DMS 273 treated with DMSO at 0.1 percent for 48 hours (cell line): ENCODE data around the gene DOCK6.
"Not testable (repeated sequence)": the region's sequence is repeated elsewhere in the genome, so short reads cannot be mapped to it uniquely, and the experiment has no call there.

ENCODE experiments used
- DNase-seq: peaks from one replicate; lab custom pipeline; 2025; lab: John Stamatoyannopoulos, UW

DOCK6 gene

DNA sequence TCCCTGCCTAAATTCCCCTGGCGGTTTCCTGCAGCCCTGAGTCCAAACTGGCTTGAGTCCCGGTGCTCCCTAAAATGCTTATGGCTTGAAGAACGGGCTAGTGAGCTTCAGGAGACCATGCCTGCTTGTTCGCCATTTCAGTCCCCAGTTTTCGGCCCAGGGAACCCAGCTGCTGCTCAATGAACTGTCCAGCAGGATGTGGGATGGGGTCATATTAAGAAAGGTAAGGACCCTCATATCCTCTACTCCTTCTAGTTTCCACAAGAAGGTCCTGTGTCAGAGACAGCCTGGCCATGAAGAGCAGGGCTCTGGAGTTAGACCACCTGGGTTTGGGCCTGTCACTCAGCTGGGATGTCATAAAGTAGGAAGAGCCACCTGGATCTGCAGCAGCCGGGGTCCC is 89.7 kb downstream of the DOCK6 start:
- no peak for DNase-seq

DNA sequence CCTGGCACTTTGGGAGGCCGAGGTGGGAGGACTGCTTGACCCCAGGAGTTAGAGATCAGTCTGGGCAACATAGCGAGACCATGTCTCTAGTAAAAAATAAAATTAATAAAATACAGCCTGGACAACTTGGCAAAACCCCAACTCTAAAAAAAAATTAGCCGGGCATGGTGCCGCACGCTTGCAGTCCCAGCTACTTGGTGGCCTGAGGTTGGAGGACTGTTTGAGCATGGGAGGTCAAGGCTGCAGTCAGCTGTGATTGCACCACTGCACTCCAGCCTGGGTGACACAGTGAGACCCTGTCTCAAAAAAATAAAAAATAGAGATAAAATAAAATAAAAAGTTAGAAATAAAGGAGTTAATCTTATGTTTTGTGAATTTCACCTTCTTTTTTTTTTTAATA is 91.2 kb downstream of the DOCK6 start:
- no peak for DNase-seq

DNA sequence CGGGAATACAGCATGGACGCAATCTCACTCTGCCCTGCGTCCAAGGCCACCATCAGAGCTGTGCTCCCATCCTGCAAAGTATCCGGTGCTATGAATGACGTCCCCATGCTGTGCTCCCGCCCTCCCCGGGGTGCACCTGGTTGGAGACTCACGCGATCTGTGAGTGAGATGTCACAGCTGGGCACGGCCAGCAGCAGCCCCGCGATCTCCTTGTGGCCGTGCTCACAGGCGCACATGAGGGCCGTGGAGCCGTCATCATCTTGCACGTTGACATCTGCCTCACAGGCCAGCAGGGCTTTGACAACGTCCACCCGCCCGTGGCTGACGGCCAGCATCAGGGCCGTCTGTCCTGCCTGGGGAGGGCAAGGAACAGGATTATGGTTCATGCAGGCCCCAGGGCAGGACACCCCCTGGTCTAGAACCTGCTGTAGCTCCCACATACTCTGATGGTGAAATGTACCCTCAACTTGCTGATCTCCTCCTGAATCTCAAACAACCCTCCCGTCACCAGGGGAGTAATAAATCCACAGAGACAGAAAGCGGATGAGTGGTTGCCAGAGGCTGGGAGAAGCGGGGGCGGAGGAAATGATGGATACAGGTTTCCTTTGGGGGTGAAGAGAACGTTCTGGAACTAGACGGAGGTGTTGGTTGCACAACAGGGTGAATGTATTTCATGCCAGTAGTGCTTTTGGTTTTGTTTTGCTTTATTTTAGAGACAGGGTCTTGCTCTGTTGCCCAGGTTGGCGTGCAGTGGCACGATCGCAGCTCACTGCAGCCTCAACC is 92.2 kb downstream of the DOCK6 start:
- no peak for DNase-seq

DNA sequence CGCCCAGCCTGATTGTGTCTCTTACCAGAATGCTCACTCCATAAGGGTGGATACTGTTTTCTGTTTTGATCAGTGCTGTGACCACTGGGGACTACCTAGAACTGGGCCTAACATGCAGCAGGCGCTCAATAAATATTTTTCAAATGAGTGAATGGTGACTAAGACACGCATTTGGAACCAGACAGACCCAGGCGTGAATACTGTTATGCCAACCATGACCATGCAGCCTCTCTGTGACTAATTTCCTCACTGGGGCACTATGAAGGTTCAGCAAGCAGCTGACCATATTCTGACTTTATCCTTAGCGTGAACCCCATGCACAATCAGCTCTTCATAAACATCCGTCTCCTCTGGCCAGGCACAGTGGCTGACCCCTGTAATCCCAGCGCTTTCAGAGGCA is 93.8 kb downstream of the DOCK6 start:
- DNase-seq, result no peak

DNA sequence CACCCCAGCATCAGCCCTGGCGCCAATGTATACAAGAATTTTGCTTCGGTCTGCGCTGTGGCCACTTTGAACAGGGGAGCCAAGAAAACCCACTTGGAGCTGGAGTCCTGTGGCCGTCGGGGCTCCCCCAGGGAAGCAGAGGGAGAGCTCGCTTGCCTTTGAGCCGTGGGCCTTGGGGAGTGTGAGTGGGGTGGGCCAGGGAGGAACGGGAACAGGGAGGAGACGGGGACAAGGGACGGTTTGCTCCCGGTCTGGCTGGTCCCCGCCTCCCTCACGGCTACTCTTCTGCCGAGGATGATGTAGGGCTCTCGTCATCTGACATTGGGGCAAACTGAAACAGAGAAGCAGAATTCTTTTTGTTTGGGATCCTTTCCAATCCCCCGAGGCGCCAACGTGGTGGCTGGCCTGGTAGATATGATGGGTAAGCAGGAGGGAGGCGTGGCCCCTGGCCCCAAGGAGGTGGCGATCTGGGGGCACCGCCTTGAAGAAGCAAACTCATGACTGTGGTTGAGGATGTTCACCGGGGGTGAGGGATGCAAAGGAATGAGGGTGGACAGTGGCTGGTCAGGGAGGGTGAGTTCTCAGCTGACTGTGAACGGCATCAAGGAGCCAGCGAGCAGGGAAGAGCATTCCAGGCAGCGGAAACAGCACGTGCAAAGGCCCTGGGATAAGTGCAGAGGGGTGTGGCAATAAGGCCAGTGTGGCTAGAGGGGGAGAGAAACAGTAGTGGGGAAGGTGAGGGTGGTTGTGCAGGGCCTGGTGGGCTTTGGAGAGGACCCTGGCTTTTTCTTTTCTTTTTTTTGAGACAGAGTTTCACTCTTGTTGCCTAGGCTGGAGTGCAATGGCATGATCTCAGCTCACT is 95.8 kb downstream of the DOCK6 start:
- DNase-seq, result no peak

DNA sequence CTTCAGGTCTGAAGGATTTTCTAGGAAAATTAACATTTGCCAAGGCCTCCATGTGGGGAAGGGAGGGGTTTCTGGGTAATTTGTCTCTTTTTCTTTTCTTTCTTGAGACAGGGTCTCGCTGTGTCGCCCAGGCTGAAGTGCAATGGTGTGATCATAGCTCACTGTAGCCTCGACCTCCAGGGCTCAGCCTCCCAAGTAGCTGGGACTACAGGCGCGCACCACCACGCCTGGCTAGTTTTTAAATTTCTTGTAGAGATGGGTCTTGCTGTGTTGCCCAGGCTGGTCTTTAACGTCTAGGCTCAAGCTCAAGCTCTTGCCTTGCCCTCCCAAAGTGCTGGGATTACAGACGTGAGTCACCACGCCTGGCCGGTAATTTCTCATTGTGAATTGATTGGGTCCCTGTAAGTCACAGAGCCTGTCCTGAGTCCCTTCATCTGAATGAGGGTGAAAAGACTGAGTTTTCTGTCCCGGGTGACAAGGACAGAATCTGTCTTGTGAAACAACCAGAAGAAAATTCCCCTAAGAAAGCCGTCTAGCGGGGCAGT is 96.8 kb downstream of the DOCK6 start:
- DNase-seq, result no peak

DNA sequence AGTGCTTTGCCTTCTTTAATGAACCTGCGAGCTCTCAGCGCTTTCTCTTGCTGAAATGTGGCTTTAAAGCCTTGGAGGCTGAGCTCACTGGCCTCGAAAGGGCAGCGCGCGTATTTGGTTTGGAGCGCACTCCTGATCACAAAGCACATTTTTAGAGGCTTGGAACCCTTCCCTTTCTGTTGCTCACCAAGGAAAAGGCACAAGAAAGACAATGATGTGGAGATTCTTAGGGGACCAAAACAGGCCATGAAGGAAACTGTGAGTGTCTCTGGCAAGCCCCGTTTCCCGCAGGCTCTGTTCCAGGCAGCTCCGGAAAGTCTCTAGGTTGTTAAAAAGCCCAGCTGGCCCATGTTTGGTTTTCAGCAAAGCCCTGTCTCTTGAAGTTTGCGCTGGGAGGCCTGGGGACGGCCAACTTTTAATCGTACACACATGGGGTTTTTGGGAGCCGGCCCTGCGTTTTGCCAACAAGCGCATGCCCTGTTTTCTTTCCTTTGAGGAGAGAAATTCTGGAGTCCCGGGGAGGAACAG is 97.4 kb downstream of the DOCK6 start:
- DNase-seq, result no peak

DNA sequence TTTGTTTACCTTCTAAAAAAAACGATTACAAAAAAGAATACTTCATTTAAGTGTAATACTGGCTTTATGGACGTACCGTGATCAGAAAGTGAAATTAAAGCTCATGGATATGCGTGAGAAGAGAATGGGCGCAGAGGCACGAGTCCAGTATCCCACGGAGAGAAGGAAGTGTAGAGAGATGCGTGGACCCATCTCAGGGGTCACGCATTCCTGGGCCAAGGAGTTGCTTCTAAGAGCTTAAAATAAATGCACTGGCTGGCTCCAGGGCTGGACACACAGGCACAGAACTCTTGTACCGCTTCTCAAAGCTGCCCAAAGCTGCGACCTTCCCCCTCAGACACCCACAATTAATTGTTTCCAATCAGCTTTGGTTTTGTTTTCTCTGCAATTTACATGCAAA is 98.0 kb downstream of the DOCK6 start:
- DNase-seq, result no peak

DNA sequence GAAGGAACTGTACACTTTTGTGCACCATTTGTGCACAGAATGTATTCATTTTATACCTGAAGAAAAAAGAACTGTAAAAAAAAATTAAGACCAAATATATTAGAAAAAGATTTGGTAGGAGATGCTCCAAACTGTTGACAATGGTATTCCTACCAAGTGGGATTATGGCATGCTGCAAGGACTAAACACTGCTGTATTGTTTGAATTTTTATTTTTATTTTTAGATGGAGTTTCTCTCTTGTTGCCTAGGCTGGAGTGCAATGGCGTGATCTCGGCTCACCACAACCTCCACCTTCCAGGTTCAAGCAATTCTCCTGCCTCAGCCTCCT is 101.9 kb downstream of the DOCK6 start:
- not testable (repeated sequence) for DNase-seq

DNA sequence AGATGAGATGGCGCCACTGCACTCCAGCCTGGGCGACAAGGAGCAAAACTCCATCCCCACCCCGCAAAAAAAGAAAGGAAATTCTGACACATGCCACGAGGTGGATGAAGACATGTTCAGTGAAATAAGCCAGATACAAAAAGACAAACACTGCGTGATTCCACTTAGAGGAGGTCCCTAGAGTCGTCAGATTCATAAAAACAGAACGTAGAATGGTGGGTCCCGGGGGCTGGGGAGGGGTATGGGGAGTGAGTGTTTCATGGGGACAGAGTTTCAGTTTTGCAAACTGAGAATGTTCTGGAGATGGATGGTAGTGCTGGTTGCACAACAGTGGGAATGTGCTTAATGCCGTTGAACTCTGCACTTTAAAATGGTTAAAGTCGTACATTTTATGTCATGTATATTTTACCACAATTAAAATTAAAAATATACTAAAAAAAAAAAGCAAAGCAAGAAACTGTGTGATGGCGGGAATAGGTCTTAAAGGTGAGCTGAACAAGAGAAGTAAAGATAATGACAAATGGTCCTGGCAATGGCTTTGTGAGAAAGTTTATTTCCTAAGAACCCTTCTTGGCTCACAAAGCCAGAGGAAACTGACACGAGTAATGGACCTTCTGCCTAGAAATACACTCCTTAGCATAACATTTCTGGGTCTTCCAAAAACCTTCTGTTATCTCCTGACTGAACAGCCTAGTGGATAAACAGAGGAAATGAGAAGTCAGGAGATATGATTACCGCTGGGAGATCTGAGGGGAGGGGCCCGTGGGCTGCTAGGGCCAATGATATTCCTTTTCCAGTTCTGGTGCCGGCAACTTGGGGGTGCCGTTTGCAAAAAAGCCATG is 102.5 kb downstream of the DOCK6 start:
- no peak for DNase-seq

DNA sequence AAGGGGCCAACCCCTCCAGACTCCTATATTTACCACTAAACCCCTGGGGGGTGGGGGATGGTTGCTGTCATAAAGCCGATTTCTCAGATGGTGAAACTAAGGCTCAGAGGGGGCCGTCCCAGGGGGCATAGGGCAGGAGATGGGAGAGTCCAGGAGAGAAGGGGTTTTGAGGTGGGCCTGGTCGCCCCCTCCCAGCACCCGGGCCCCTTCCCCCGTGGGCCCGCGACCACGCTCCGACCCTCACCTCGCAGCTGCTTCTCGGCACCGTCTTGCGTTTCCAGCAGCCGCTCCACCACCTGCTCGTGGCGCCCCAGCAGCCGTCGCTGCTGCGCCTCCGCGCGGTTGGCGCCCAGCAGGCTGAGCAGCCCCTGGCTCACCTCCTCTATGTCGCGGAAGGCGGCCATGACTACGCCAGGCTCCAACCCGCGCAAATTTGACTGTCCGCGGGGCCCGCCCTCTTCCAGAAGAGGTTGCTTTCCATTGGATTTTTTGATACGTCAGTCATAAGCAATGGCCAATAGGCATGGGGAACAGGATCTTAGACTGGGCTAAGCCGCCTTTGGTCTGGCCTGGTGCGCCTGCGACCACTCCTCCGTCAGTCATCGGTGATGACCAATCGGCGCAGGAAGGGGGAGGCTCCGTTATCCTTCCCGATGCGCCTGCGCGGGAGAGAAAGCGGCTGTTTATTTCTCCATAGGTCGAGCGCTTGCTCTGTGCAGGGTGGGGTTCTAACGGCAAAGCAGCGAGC is 106.8 kb downstream of the DOCK6 start, which contains the start of gene SPC24:
Gene SPC24 (minus strand): TSS at position 410 of the 748 bp plus-strand sequence. CDS start 6 bp downstream, at position 404.
- peak; percentile 96 for DNase-seq

DNA sequence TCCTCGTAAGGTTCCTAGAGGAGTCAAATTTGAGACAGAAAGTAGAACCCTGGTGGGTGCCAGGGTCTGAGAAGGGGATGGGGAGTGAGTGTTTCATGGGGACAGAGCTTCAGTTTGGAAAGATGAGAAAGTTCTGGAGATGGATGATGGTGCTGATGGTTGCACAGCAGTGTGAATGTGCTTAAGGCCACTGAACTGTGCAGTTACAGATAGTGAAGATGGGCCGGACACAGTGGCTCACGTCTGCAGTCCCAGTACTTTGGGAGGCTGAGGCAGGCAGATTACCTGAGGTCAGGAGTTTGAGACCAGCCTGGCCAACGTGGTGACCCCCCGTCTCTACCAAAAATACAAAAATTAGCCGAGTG is 107.7 kb downstream of the DOCK6 start:
- DNase-seq, result no peak

DNA sequence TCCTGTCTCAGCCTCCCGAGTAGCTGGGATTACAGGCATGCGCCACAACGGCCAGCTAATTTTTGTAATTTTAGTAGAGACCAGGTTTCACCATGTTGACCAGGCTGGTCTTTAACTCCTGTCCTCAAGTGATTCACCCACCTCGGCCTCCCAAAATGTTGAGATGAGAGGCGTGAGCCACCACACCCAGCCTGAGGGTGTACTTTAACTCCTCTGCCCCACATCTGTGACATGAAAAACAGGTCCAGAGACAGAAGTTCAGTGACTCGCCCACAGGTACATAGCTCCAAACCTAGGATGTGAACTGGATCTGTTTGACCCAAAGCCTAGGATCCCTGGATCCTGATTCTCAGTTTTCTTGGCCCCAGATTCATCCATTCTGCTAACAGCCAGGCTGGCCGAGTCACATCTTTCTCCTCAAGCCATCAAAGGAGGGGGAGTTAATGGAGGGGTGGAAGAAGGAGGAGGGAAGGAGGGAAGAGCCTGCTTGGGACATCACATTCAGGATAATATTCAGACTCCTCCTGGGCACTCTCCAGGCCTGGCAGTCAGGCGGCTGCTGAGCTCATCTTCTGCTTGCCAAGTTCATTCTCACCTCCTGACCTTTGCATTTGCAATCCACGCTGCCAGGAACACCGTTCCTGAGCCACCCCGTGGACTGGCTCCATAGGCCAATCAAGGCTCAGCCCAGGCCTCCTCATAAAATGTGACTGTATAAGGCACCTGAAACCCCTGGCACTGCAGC is 109.8 kb downstream of the DOCK6 start:
- DNase-seq, result no peak

DNA sequence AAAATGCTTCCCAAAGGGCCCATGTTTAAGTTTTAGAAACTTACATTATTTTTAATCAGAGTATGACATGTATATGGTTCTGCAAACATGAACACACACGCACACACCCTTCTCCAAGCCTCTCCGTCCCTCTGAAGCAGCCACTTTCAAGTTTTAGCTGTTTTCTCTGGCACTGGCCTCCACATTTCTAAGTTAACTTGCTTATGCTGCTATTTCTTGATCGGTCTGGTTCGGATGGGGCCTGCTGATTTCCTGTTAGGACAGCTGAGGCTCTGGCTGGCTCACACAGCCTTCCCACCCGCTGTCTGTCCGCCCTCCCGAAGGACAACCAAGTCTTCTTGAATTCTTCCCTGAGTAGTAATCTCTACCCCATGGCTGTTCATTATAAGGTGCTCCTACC is 111.1 kb downstream of the DOCK6 start:
- DNase-seq, result no peak
